Measurements from ENCODE around the gene STPG1. TPM values are rescaled to one million over a fixed set of nuclear protein-coding genes. Genes with fewer than 3 reads are reported as not detected.
A peak's percentile ranks its signal among the peaks of the same experiment; 100 is the strongest.

Gene STPG1
- total RNA-seq, 2 donors from 2014 or later: 13.0 to 17.8 TPM

DNA sequence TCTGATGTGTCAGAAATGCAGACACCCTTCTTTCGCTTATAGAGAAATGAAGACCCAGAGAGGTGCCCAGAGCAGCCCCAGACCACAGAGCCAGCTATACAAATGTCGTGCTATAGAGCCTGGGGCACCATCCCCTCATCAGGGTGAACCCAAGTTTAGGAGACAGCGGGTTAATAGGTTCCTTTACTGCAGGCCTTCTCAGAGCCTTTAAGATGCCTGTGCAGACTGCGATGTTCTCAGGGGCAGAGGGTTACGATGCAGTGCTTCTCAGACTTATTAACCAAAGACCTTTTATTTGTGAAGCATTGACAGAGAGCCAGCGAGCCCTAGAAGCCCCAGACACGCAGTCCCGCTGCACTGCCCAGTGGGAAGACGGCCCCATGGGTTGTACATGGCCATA is 46.9 kb downstream of the STPG1 start:
- peaks cover 28% of the 10 kb centered on the region for H3K4me1 Mint-ChIP-seq (ENCODE audit: low read depth)
- H3K27me3 Mint-ChIP-seq (ENCODE audit: low read depth): no peaks in the 10 kb centered on the region
- no peak overlapping the region for H3K4me3 Mint-ChIP-seq
- H3K27ac Mint-ChIP-seq: no peak overlapping the region
- ATAC-seq (replicated peaks in 1 of 2) (no peak), DNase-seq (no peak)
- no peaks in the 10 kb centered on the region for H3K36me3 Mint-ChIP-seq (ENCODE audit: insufficient read depth in 2 of 2)
- no peaks in the 10 kb centered on the region for H3K9me3 Mint-ChIP-seq

DNA sequence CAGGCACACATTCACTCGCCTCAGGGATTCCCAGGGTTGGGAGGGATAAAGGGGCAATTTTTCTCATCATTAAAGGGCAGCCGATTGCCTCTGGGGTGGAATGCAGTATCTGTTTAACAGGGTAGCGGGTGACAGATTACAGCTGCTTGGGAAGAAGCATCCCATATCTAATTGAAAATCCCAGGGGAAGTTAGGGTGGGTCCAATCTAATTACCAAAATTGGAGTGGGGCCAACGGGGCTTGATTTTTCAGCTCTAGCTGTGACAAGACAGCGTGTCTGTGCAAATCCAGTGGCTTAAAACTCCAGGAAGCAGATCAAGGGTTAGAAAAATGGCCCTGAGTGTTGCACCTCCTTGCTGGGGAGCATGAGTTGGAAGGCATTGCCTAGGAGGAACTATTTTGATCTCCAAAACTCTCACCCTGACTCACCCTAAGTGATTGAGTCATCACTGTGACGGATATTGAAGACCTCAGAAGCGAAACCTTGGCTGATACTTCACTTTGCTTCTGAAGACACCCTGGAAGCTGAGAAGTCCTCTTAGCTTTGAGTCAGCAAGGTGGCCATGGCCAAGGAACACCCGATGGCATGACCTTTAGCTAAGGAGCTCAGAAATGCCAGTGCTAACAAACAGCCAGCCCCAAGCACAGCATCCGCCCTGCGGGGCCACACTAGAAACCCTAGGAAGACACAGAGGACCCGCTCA is 48.5 kb downstream of the STPG1 start:
- Mint-ChIP-seq H3K27ac (peak overlapping the region; percentile 42), H3K4me1 (ENCODE audit: low read depth) (peaks cover 28% of the 10 kb centered on the region), H3K4me3 (peak overlapping the region; percentile 45 to 60), H3K36me3 (ENCODE audit: insufficient read depth in 2 of 2) (no peaks in the 10 kb centered on the region), H3K9me3 (no peaks in the 10 kb centered on the region), H3K27me3 (ENCODE audit: low read depth) (no peaks in the 10 kb centered on the region)
- DNase-seq (peak; percentile 65 to 69), ATAC-seq (replicated peaks in 1 of 2) (peak; percentile 99)

DNA sequence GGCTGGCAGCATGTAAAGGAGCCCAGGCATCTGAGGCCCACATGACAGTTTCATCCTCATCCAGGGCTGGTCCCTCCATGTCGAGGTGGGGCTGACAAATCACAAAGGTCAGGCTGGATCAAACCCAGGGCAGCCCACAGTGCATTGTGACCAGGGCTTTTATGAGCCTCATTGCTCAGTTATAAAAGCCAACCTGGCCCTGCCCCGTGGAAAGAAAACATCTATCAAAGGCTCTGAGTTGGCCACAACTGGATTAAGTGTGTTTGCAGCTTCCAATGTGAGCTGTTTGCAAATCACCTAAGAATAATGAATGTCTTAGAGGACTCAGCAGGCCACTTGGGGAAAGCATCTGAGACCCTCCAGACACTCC is 49.0 kb downstream of the STPG1 start:
- DNase-seq (no peak), ATAC-seq (replicated peaks in 1 of 2) (no peak)
- Mint-ChIP-seq H3K4me3 (peak overlapping the region in 1 of 2 donors; percentile 34), H3K9me3 (no peaks in the 10 kb centered on the region), H3K4me1 (ENCODE audit: low read depth) (peaks cover 28% of the 10 kb centered on the region), H3K27me3 (ENCODE audit: low read depth) (no peaks in the 10 kb centered on the region), H3K27ac (no peak overlapping the region), H3K36me3 (ENCODE audit: insufficient read depth in 2 of 2) (no peaks in the 10 kb centered on the region)

DNA sequence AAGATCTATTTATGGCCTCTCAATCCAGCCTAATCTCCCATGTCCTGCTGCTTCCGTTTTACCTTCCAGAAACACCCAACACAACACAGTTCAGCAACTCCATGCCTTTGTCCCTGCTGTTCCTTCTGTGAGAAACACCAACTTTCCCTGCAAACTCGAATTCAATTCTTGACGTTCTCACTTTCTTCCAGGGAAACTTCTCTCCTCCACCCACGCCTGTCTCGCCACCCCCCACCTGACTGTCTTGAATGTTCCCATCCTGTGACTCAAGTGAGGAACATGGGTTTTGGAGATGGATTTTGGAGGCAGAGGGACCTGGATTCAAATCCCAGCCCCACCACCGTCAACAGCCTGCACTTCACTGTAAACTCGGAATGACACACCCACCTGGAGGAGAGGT is 49.6 kb downstream of the STPG1 start:
- ATAC-seq (replicated peaks in 1 of 2) (no peak), DNase-seq (no peak)
- H3K9me3 Mint-ChIP-seq: no peaks in the 10 kb centered on the region
- H3K27me3 Mint-ChIP-seq (ENCODE audit: low read depth): no peaks in the 10 kb centered on the region
- H3K27ac Mint-ChIP-seq: no peak overlapping the region
- H3K4me1 Mint-ChIP-seq (ENCODE audit: low read depth): peaks cover 28% of the 10 kb centered on the region
- H3K4me3 Mint-ChIP-seq: no peak overlapping the region
- H3K36me3 Mint-ChIP-seq (ENCODE audit: insufficient read depth in 2 of 2): no peaks in the 10 kb centered on the region

DNA sequence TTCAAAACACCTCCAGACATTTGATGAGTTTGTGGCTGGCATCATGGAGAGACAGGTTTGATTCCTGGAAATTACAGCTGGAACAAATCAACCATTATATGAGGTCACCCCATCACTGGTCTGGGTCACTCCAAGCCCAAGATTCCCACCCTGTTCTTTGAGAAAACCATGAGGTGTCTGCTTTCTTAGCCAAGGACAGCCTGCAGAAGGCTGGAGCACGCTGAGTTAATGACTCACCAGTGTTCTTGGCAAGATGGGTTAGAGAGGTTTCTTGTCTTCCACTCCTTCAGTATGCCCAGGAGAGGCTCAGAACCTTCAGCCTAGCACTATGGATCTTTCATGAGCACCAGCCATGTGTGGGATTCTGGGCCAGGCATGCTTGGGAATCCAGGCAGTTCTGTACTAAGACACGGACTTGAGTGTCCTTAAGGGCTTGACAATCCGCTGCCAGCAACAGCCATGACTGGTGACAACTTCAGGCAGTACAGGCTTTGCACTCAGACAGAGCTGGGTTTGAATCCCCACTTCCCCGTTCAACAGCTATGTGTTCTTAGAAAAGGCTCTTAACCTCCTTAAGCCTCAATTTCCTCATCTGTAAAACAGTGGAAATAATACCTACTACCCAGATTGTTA is 50.5 kb downstream of the STPG1 start:
- Mint-ChIP-seq H3K27ac (no peak overlapping the region), H3K36me3 (ENCODE audit: insufficient read depth in 2 of 2) (no peaks in the 10 kb centered on the region), H3K9me3 (no peaks in the 10 kb centered on the region), H3K4me1 (ENCODE audit: low read depth) (peaks cover 28% of the 10 kb centered on the region), H3K27me3 (ENCODE audit: low read depth) (no peaks in the 10 kb centered on the region), H3K4me3 (no peak overlapping the region)
- DNase-seq (no peak), ATAC-seq (replicated peaks in 1 of 2) (no peak)

DNA sequence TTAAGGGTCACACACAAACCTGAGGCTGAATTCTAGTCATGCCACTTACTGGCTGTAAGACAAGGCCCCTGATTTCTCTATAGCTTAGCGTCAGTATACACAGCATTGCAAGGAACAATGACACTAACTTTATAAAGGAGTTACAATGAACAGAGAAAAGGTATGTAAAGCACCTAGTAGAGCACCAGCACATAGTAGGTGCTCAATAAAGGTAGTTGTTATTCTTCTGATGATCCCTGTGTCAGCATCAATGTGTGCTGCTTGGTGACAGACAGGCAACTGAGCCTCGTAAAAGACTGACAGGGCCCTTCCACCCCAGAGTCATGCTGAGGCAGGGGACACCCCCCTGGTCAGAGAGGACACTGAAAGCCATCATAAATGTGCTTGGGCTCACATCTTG is 51.2 kb downstream of the STPG1 start:
- no peaks in the 10 kb centered on the region for H3K36me3 Mint-ChIP-seq (ENCODE audit: insufficient read depth in 2 of 2)
- ATAC-seq (replicated peaks in 1 of 2): no peak
- no peak overlapping the region for H3K27ac Mint-ChIP-seq
- peaks cover 28% of the 10 kb centered on the region for H3K4me1 Mint-ChIP-seq (ENCODE audit: low read depth)
- DNase-seq: no peak
- no peak overlapping the region for H3K4me3 Mint-ChIP-seq
- H3K27me3 Mint-ChIP-seq (ENCODE audit: low read depth): no peaks in the 10 kb centered on the region
- H3K9me3 Mint-ChIP-seq: no peaks in the 10 kb centered on the region

DNA sequence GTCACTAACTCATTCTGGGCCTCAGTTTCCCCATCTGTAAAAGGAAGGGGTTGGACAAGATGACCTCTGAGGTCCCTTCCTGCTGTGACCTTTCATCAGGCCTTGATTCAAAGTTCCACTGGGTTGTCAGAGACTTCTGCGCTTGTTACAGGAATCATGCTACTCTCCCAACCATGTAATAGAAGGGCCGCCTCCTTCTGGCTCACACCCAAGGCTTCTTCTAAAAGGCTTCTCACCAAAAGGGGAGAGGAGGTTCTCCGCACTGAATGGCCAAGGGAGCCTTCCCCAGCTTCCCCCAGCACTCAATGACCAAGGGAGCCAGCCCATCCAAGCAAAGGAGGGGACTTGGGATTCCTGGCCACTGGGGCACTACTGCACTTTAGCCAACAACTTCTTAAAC is 51.8 kb downstream of the STPG1 start:
- peaks cover 28% of the 10 kb centered on the region for H3K4me1 Mint-ChIP-seq (ENCODE audit: low read depth)
- no peak overlapping the region for H3K27ac Mint-ChIP-seq
- no peaks in the 10 kb centered on the region for H3K27me3 Mint-ChIP-seq (ENCODE audit: low read depth)
- ATAC-seq (replicated peaks in 1 of 2) (no peak), DNase-seq (no peak)
- H3K4me3 Mint-ChIP-seq: no peak overlapping the region
- no peaks in the 10 kb centered on the region for H3K9me3 Mint-ChIP-seq
- H3K36me3 Mint-ChIP-seq (ENCODE audit: insufficient read depth in 2 of 2): no peaks in the 10 kb centered on the region

- Mint-ChIP-seq H3K27me3 (ENCODE audit: low read depth) (no peaks in the 10 kb centered on the region), H3K4me1 (ENCODE audit: low read depth) (peaks cover 18% of the 10 kb centered on the region), H3K4me3 (no peak overlapping the region), H3K9me3 (no peaks in the 10 kb centered on the region), H3K36me3 (ENCODE audit: insufficient read depth in 2 of 2) (no peaks in the 10 kb centered on the region), H3K27ac (no peak overlapping the region)
- no peak for DNase-seq
- ATAC-seq (replicated peaks in 1 of 2): no peak
Observed at GRCh38 chr1:24360681-24361080, 52.9 kb downstream of the STPG1 start.

- H3K4me1 Mint-ChIP-seq (ENCODE audit: low read depth): peaks cover 23% of the 10 kb centered on the region
- no peaks in the 10 kb centered on the region for H3K27me3 Mint-ChIP-seq (ENCODE audit: low read depth)
- no peak overlapping the region for H3K4me3 Mint-ChIP-seq
- ATAC-seq (replicated peaks in 1 of 2) (no peak), DNase-seq (no peak)
- H3K27ac Mint-ChIP-seq: no peak overlapping the region
- no peaks in the 10 kb centered on the region for H3K9me3 Mint-ChIP-seq
- H3K36me3 Mint-ChIP-seq (ENCODE audit: insufficient read depth in 2 of 2): no peaks in the 10 kb centered on the region
Observed at GRCh38 chr1:24357038-24357437, 56.5 kb downstream of the STPG1 start.

DNA sequence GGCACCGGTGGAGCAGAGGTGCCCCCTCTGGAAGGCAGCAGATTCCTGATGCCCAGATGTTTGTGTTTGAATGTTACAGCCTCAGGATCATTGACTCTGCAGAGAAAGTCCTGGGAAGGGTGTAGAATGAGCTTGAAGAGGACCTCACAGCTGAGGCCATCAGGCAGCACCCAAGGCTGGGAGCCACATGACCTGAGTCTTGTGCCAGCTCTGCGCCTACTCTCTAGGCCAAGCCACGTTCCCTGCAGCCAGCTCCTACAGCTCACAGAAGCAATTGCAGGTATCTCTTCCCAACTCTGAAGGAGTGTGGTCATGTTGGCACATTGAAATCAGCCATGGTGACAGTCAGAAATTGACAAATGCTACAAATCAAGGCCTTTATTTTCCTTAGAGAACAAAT is 58.1 kb downstream of the STPG1 start:
- no peak for DNase-seq
- Mint-ChIP-seq H3K4me1 (ENCODE audit: low read depth) (peaks cover 39% of the 10 kb centered on the region), H3K4me3 (no peak overlapping the region), H3K27ac (no peak overlapping the region), H3K27me3 (ENCODE audit: low read depth) (no peaks in the 10 kb centered on the region), H3K9me3 (no peaks in the 10 kb centered on the region), H3K36me3 (ENCODE audit: insufficient read depth in 2 of 2) (no peaks in the 10 kb centered on the region)
- no peak for ATAC-seq (replicated peaks in 1 of 2)

GRCh38 chr1:24353292-24353891 is 60.2 kb downstream of the STPG1 start:
- Mint-ChIP-seq H3K4me1 (ENCODE audit: low read depth) (peaks cover 56% of the 10 kb centered on the region), H3K4me3 (no peak overlapping the region), H3K36me3 (ENCODE audit: insufficient read depth in 2 of 2) (no peaks in the 10 kb centered on the region), H3K27ac (no peak overlapping the region), H3K27me3 (ENCODE audit: low read depth) (no peaks in the 10 kb centered on the region), H3K9me3 (no peaks in the 10 kb centered on the region)
- no peak for DNase-seq
- no peak for ATAC-seq (replicated peaks in 1 of 2)

DNA sequence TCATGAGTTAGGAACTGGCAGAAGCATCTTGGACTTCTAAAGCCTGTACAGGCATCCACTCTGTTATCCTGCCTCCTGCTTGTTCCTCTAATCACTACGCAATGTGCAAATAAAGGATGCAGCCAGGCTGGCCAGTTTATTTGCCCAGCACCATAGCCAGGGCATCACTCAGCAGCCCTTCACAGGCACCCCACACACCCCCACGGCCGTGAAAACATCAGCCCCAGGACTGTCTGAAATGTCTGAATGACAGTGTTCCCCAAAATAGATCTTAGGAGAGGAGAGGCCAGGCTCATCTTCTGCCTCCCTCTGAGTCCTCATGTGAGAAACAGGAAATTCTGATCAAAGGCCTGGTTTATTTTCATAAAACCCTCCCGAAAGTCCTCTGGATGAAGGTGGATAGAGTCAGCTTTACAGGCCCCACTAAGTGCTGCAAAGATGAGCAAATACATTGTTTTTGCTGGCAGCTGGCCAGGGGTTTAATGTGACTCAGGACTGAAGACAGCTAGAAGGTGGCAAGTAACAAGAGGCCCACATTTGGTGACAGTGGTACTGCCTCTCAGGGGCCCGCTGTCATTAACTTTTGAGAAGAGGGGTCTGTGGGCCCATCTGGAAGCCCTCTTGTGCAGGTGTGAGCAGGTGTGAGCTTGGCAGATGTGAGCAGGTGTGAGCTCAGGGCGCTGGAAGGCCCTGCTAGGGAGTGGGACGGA is 61.5 kb downstream of the STPG1 start:
- H3K4me1 Mint-ChIP-seq (ENCODE audit: low read depth): peaks cover 56% of the 10 kb centered on the region
- H3K9me3 Mint-ChIP-seq: no peaks in the 10 kb centered on the region
- no peaks in the 10 kb centered on the region for H3K36me3 Mint-ChIP-seq (ENCODE audit: insufficient read depth in 2 of 2)
- peak overlapping the region; percentile 68 for H3K27ac Mint-ChIP-seq
- ATAC-seq (replicated peaks in 1 of 2) (peak; percentile 80 to 83), DNase-seq (peak; percentile 84 to 88)
- H3K27me3 Mint-ChIP-seq (ENCODE audit: low read depth): no peaks in the 10 kb centered on the region
- H3K4me3 Mint-ChIP-seq: peak overlapping the region; percentile 70 to 71

GRCh38 chr1:24351247-24351646 is 62.3 kb downstream of the STPG1 start:
- peak; percentile 40 to 54 for DNase-seq
- Mint-ChIP-seq H3K36me3 (ENCODE audit: insufficient read depth in 2 of 2) (no peaks in the 10 kb centered on the region), H3K27ac (no peak overlapping the region), H3K4me3 (peak overlapping the region; percentile 62 to 72), H3K9me3 (no peaks in the 10 kb centered on the region), H3K27me3 (ENCODE audit: low read depth) (no peaks in the 10 kb centered on the region), H3K4me1 (ENCODE audit: low read depth) (peaks cover 56% of the 10 kb centered on the region)
- ATAC-seq (replicated peaks in 1 of 2): peak; percentile 63 to 64
